NCI-H1105 (cell line): ENCODE data around the gene IPO11.
"Not testable (repeated sequence)": the region's sequence is repeated elsewhere in the genome, so short reads cannot be mapped to it uniquely, and the experiment has no call there.

ENCODE experiments used
- DNase-seq: peaks from one replicate; lab custom pipeline; 2025; lab: John Stamatoyannopoulos, UW

IPO11 gene

DNA sequence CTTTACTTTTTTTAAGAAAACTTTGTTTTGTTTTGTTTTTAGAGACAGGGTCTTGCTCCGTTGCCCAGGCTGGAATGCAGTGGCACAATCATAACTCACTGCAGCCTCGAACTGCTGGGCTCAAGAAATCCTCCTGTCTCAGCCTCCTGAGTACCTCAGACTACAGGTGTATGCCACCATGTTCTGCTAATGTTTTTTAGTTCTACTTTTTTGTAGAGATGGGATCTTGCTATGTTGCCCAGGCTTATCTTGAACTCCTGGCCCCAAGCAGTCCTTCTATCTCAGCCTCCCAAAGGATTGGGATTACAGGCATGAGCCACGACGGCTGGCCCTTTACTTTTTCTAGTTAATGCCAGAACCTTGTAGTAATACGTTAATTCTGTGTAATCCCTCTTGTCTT is 36.0 kb downstream of the IPO11 start:
- DNase-seq = no peak

DNA sequence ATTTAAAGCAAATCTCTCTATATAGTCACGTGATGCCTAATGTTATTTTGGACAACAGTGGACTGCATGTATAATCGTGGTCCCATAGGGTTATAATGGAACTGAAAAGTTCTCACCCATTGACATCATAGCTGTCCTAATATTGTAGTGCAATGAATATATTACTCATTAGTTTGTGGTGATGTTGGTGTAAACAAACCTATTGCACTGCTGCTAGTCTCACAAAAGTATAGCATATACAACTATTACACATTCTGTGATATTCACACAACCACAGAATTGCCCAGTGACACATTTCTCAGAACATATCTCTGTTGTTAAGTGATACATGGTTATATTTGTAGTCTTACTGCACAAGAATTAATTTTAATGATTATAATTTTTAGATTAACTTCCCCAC is 37.7 kb downstream of the IPO11 start:
- DNase-seq = no peak

DNA sequence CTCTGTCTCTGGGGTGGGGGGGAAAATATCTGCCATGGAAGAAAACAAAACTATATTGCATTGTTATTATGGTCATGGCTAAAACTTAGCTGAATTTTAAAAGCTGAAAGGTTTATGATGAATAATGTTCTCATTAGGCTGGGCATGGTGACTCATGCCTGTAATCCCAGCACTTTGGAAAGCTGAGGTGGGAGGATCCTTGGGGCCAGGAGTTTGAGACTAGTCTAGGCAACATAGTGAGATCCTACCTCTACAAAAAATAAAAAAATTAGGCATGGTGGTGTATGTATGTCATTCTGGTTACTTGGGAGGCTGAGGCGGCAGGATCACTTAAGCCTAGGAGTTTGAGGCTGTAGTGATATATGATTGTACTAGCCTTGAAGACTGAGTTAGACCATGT is 44.5 kb downstream of the IPO11 start:
- DNase-seq = no peak

DNA sequence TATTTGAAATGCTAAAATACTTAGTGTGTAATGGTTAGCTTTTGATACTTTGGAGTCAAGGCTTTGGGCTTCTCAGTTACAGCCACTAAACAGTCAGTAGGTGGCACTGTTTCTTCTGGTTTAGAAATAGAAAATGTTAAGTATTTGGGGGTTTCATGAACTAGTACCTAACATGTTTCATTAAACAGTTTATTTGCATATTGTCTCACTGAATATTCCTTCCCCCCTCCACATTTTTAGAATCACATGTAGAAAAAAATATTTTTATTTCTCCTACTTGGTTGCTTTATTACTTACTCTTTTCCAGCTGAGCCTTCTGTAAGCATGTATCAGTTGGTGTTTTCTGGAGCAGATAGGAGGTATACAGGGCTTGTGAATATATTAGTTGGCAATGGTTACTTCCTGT is 48.0 kb downstream of the IPO11 start:
- DNase-seq = no peak

DNA sequence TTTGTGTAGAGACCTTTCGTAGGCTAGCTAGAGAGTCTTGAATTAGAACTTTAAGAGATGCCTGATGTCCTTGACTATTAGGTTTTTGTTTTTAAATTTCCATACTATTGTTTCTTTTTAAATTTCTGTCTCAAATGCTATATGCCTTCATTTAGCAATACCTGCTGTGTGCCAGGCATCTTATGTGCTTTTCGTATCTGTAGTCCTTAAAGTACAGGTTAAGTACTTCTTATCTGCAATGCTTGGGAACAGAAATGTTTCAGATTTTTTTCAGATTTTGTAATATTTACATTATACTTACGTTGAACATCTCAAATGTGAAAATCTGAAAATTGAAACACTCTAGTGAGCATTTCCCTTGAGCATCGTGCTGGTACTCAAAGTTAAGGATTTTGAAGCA is 49.0 kb downstream of the IPO11 start:
- no peak for DNase-seq

DNA sequence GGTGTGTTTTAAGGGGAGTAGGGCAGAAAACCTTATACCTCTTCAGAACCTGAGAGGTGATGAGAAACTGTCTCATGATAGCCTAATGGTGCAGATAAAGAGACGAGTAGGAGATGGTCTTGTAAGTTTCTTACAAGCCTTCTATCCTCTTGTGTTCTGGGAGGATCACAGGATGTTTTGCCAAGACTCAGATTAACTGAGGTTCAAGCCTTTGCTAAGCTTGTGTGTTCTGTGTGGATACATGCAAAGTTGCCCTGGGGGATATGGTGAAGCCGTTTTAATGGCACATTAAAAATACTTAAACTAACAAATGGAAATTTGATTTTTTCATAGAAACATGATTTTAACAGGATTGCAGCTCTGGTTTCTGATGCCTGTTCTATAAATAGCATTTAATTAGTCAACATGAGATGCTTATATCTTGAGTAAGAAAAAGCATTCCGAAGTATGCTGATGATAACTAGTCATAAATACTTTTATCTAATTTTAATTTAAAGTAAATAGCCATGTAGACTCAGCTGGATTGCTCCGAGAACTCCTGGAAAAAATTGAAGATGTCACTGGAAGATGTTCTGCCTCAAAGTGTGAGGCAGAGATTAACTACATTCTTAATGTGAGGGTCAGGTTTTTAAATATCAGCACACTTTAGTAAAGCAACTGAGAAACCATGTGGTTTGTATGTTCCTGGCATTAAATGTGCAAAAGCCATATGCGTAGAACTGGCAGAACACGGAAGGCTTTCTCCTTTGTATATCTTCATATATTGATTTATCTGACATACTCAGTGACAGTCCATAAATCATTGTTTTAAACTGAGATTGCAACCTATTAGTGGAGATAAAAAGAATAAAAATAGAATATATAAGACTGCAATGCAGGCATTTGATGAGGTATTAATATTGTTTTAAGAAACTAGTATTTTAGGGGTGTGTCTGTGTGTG is 53.7 kb downstream of the IPO11 start:
- no peak for DNase-seq

DNA sequence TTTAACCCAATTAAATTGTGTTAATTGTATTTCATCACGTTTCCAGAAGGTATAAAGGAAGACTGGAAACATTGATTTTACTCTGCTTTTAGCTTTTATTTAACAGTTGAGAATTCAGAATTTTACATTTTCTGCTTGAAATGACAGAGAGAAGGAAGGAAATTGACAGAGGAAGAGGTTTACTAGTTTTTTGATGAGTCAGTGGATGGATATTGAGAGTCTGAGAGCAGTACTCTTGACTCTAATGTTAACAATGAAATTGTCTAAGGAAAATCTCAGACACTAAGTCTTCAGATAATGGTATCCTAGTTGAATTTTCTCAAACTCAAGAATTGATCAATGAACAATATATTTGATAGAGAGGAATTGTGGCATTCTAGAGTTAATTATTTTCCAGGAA is 60.6 kb downstream of the IPO11 start:
- no peak for DNase-seq

DNA sequence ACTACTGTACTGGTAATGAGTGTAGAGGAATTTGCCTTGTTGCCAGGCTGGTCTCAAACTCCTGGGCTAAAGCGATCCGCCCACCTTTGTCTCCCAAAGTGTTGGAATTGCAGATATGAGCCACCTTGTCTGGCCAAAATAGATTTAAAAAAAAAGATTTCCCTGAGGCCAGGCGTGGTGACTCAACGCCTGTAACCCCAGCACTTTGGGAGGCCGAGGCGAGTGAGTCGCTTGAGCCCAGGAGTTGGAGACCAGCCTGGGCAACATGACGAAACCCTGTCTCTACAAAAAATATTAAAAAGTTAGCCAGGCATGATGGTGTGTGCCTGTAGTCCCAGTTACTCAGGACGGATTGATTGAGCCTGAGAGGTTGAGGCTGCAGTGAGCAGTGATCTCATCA is 62.5 kb downstream of the IPO11 start:
- no peak for DNase-seq

DNA sequence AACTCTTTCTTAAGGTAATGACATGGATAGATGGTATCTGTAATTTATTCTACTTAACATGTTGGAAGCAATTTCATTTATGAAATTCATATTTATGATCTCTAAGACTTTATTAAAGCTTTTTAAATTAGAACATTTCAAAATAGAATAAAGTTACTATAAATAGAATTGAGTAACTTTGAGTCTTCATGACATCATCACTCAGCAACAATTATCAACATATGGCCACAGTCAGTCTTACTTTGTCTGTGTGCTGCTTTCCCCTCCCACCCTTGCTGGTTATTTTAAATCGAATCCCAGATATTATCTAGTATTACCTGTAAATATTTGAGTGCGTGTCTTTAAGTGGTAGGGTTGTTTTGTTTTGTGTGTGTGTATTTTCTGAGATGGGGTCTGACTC is 65.2 kb downstream of the IPO11 start:
- no peak for DNase-seq

DNA sequence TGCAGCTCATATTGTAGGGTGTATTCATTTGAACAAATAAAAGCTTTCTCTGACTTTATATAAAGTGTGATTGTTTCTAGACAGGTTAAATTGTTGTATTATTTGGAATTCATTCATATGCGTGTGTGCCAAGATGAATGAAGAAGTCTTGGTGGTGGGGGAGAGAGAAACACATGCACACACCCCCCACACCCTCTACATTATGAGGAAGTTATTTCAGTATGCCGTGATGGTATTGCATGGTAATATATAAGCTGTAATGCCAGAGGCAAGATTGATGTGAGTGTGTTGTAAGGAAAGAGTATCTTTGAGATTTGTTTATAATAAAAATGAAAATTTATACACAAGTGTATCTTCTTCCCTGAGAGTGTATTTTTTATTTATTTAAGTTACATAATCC is 71.0 kb downstream of the IPO11 start:
- no peak for DNase-seq

DNA sequence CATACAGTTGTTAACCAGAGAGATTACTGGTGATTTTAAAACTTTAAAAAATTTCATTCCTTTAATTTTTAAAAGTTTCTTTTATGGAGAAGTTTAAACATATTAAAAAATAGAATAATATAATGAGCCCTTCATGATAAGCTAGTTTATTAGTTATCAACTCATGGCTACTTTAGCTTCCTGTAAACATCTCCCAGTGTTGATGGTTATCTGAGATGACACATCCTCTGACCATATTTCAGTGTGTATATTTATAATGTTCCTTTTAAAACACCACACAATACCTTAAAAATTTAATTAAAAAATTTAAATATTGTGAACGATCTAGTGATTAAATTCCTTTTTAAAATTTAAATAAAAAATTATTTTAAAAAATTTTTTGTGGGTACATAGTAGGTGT is 74.1 kb downstream of the IPO11 start:
- DNase-seq = no peak

DNA sequence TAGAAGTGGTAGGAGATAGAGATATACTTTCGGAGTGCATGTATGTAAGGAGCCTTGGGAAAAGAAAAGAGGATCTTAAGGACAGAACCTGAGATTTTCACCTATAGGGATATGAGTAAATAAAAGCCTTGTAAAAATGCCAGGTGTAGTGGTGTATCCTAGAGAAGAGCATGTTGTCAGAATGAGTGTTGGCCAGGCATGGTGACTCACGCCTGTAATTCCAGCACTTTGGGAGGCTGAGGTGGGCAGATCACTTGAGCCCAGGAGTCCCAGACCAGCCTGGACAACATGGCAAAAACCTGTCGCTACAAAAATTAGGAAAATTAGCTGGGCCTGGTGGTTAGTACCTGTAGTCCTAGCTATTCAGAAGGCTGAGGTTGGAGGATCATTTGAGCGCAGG is 76.0 kb downstream of the IPO11 start:
- no peak for DNase-seq

DNA sequence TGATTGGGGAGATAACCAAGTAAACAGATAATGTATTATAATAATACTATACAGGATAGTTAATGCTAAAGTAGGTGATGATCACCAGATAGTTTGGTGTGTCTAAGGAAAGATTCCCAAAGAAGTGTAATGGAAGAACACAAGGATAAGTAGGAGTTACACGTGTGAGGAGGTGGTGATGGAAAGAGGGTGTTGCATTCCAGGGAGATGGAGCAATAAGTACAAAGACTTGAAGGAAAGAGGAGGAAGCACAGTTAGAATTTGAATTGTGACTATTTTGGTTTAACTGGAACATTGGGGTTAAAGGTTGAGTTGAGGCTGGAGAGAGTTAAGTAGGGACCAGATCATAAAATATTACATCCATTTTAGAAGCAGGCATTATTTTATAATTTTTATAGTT is 76.9 kb downstream of the IPO11 start:
- DNase-seq = no peak

DNA sequence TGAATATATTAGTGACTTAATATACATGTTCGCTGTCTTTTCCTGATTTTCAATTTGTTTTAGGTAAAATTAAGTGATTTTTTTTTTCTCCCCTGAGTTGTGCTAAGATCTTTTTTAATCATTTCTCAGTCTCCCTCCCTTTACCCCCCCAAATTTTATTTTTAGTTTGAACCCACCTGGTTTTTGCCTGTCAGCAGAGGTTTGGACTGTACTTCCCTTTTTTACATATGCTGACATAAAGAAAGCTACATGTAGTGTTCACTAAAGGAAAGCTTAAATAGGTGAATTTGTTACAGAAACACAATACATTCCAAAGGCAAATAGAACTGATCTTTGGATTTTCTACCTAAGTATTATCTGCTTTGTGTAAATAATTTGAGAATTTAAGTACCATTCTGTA is 82.2 kb downstream of the IPO11 start:
- no peak for DNase-seq

DNA sequence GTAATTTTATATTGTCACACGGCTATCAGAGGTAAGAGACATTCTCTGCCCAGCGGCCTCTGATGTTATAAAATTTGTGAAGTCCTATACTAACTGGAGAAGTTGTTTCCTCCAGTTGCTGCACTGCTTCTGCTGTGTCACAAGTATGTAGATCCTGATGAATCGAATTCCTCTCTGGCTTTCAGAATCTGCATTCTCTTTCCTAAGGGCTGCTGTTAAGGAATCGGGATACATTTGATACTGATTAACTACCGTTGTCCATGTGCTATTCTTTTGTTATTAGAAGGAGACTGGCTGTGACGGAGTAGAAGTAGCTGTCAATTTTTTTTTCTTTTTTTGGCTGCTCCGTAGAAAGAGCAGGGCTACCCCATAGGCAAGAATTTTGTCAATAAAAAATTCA is 84.3 kb downstream of the IPO11 start:
- DNase-seq = no peak

DNA sequence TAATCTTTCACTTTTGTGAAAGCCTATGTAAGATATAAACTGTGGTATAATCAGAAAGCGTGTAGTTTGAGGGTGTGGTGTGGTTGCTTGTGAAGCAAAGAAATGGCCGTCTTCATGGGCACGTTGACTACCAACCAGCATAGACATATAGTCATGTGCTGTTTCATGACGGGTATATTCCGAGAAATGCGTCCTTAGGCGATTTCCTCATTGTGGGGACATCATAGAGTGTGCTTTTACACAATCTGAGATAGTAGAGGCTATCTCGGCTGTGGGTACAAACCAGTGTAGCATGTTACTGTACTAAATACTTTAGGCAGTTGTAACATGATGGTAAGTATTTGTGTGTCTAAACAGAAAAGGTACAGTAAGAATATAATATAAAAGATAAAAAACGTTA is 86.4 kb downstream of the IPO11 start:
- DNase-seq = no peak

DNA sequence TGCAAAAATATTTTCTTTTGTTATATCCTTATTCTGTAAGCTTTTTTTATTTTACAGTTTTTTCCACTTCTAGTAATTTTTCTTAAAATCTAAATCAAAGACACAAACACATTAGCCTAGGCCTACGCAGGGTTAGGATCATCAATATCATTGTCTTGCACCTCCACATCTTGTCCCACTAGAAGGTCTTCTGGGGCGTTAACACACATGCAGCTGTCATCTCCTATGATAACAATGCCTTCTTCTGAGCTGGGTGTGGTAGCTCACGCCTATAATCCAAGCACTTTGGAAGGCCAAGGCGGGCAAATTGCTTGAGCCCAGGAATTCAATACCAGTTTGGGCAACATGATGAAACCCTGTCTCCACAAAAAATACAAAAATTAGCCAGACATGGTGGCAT is 87.2 kb downstream of the IPO11 start:
- DNase-seq = no peak

DNA sequence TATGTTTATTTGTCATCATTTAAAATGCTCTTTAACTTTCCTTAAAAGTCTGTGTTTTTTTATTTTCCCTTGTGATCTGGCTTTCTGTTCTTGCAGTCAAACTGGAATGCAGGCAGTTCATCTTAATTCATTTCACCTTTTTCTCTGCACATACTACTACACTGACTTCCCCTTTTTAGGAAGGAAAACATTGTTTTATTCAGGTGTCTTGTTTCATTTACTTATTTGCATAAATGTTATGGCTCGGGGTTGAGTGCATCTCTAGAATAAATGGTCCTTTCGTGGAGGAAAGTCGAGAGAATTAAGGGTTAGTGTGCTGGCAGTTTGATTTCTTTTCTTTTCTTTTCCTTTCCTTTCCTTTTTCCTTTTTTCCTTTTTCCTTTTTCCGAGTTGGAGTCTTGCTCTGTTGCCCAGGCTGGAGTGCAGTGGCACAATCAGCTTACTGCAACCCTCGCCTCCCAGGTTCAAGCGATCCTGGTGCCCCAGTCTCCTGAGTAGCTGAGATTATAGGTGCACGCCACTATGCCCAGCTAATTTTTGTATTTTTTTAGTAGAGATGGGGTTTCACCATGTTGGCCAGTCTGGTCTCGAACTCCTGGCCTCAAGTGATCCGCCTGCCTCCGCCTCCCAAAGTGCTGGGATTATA is 90.0 kb downstream of the IPO11 start:
- DNase-seq = no peak

DNA sequence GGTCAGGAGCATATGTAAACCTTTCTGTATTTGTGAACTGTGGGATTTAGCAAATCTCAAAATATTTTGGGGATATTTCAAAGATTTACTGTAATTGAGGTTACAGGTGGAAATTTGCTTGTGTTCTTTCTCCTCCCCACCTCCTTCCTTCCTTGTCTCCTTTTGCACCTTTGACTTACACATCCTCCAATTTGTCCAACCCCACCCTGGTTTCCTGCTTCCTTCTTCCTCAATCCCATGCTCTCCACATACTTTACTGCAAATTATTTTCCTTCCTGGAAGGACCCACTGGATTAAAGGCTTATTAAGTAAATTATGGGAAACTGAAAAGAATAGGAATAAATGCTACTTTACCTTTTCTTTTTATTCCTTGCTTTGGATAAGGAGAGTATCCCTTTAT is 91.6 kb downstream of the IPO11 start:
- no peak for DNase-seq

DNA sequence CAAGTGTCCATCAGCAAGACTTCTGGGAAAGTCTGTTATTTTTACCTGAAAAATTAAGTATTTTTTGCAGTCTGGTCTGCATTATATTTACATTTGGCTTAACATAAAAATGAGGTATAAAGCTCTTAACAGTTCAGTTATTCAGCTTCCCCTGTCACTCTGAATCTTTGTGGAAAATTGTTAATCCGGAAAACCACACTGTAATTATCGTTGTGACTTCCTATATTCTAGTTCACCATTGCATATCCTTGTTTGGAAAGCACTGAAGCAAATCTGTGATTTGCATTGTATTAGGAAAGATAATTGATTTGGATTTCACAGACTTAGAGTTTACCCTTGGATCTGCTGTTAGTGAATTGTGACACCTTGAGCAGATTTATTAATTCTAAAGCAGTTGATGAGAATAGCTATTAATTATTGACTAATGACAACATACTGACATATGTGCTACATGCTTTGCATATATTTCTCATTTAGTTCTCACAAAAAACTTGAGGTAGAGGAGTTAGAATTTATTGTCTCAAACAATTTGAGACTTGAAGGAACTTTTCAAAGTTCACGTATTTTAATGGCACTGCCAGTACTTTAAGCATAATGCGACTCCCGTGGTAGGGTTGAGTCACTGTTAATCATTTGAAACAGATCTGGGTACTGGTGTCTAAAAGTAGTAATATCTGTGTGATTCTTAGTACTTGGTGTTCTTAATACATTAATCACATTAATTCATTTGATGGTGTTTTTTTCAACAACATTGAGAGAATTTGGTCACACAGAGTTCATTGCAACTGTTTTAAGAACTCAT is 94.3 kb downstream of the IPO11 start:
- no peak for DNase-seq

DNA sequence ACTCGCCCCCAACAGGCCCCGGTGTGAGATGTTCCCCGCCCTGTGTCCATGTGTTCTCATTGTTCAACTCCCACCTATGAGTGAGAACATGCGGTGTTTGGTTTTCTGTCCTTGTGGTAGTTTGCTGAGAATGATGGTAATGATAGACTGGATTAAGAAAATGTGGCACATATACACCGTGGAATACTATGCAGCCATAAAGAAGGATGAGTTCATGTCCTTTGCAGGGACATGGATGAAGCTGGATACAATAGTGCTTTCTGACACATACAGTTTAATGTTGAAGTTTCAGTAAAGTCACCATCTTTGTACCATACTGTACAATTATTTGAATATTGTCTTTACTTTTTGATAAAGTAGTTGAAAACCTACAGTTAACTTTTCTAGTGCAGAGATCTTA is 96.2 kb downstream of the IPO11 start:
- not testable (repeated sequence) for DNase-seq

DNA sequence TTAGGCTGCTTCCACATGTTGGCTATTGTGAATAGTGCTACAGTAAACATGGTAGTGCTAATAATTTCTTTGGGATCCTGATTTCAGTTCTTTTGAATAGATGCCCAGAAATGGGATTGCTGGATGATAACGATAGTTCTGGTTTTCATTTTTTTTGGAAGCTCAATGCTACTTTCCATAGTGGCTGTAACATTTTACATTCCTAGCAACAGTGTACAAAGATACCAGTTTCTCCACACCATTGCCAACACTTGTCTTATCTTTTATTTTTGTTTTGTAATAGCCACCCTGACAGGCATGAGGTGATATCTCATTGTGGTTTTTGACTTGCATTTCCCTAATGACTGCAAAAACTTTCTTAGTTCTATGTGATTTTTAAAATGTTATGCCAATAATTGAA is 97.2 kb downstream of the IPO11 start:
- no peak for DNase-seq

DNA sequence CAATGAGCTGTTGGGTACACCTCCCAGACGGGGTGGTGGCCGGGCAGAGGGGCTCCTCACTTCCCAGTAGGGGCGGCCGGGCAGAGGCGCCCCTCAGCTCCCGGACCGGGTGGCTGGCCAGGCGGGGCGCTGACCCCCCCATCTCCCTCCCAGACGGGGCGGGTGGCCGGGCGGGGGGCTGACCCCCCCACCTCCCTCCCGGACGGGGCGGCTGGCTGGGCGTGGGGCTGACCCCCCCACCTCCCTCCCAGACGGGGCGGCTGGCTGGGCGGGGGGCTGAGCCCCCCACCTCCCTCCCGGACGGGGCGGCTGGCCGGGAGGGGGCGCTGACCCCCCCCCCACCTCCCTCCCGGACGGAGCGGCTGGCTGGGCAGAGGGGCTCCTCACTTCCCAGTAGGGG is 100.5 kb downstream of the IPO11 start:
- DNase-seq = not testable (repeated sequence)
